A204.1 (cell line): ENCODE results near the gene PLIN1.

Source experiments
- FAIRE-seq: peaks from 2 replicates; lab custom pipeline; 2012; peaks lifted over from hg19 to GRCh38; lab: Jason Lieb, UNC

PLIN1 gene

GRCh38 chr15:89623165-89623564, 56.0 kb downstream of the PLIN1 start:
- no peak for FAIRE-seq

GRCh38 chr15:89621547-89621946, 57.6 kb downstream of the PLIN1 start:
- no peak for FAIRE-seq

GRCh38 chr15:89616228-89616627, 62.9 kb downstream of the PLIN1 start:
- FAIRE-seq, result no peak

- FAIRE-seq, result no peak
Measured at GRCh38 chr15:89615135-89615534, 64.0 kb downstream of the PLIN1 start.
